ENCODE results near the gene FDX2. TPM values are rescaled to one million over a fixed set of nuclear protein-coding genes. Genes with fewer than 3 reads are reported as not detected.

Gene FDX2
- total RNA-seq, 1 donor from 2014 or later, result 14.7 TPM

Small RNAs within 50 kb of the gene (small RNA-seq; reads per million reads assigned to genes)
- gene AC011511.1, result not detected
- not detected for gene AC011511.4

Other genes with a start within 250 kb of the FDX2 start
- gene SHFL, start 229.7 kb downstream of the FDX2 start, total RNA-seq, result 5.0 TPM
- gene ANGPTL6, start 213.3 kb downstream of the FDX2 start, total RNA-seq, result 0.47 TPM
- 18.1 TPM for gene PPAN, start 209.7 kb downstream of the FDX2 start, total RNA-seq
- 3.9 TPM for gene P2RY11, start 204.3 kb downstream of the FDX2 start, total RNA-seq
- gene EIF3G, start 196.1 kb downstream of the FDX2 start, total RNA-seq, result 96.1 TPM
- gene DNMT1, start 121.1 kb downstream of the FDX2 start, total RNA-seq, result 21.4 TPM
- gene S1PR2, start 84.7 kb downstream of the FDX2 start, total RNA-seq, result 4.7 TPM
- 8.9 TPM for gene MRPL4, start 63.8 kb downstream of the FDX2 start, total RNA-seq
- gene ICAM1, start 44.9 kb downstream of the FDX2 start, total RNA-seq, result 1.6 TPM
- gene ICAM4, start 29.1 kb downstream of the FDX2 start, total RNA-seq, result 0.16 TPM
- 3.3 TPM for gene ICAM5, start 26.1 kb downstream of the FDX2 start, total RNA-seq
- 1.6 TPM for gene ZGLP1, start 6.2 kb downstream of the FDX2 start, total RNA-seq
- 3.0 TPM for gene RAVER1, start 17.5 kb upstream of the FDX2 start, total RNA-seq
- gene ICAM3, start 23.6 kb upstream of the FDX2 start, total RNA-seq, result 0.94 TPM
- 26.5 TPM for gene TYK2, start 64.6 kb upstream of the FDX2 start, total RNA-seq
- 43.7 TPM for gene CDC37, start 87.5 kb upstream of the FDX2 start, total RNA-seq
- gene PDE4A, start 104.5 kb upstream of the FDX2 start, total RNA-seq, result 5.6 TPM
- 32.9 TPM for gene KEAP1, start 187.3 kb upstream of the FDX2 start, total RNA-seq
- 0.31 TPM for gene S1PR5, start 201.4 kb upstream of the FDX2 start, total RNA-seq
- 11.7 TPM for gene ATG4D, start 227.9 kb upstream of the FDX2 start, total RNA-seq
- 4.1 TPM for gene KRI1, start 250.0 kb upstream of the FDX2 start, total RNA-seq